Hypothalamus (tissue), 51 donors: ENCODE results near the gene HP.

Experiments used
- DNase-seq, 51 donors: peaks; one replicate each; lab custom pipeline; 2025; lab: John Stamatoyannopoulos, UW

HP gene

DNA sequence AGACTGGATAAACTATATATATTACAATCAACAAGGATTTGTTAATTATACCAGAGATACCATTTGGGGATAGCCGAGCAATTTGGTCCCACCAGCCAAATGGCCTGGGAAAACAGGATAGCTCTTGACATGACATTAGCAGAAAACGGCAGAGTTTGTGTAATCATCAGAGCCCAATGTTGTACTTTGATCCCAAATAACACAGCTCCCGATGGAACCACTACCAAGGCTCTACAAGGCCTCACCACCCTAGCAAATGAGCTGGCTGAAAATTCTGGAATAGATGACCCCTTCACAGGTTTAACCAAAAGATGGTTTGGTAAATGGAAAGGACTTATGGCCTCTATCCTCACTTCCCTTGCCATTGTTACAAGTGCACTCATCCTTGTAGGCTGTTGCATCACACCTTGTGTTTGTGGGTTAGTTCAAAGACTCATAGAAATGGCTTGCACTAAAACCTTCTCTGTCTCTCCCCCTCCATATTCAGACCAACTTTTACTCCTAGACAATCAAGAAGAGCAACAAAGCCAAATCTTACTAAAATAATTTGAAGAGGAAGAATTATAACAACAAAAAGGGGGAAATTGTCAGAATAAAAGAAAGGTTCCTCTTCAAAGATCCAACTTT, 29.6 kb downstream of the HP start:
- no peak for DNase-seq

DNA sequence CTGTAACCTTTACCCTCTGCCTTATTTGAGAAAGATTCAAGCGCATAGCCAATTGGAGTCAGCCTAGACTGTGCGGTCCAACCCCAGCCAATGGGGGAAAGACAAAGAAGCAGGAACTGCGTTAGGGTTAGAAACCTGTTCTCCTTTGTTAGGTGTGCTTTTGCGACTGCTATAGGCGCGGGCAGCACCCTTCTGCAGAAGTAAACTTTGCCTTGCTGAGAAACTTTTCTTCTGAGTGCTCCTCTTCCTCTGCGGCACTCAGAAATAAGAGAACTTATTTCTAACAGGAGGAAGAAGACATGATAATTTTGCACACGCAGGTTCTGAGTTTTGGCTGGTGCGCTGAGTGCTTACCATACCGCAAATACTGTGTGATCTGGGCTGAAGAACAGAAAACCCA, 30.1 kb downstream of the HP start:
- no peak for DNase-seq

DNA sequence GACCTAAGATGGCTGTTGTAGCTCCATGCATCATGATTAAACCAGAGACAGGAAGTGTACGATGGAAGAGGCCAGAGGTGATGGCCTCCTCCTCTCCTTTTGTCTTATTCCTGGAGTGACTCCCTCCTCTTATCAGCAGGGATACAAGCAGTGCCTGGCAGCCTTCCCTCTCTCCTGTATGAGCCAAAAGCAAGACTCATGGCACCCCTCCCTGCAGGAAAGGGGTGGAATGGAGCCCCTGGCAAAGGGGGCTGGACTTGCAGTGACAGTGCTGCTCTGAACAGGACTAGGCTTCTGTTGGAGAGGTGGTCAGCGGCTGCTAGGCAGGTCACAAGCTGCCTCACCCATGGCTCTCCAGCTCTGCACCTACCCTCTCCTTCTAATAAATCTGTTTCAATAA, 30.7 kb downstream of the HP start:
- DNase-seq = no peak

DNA sequence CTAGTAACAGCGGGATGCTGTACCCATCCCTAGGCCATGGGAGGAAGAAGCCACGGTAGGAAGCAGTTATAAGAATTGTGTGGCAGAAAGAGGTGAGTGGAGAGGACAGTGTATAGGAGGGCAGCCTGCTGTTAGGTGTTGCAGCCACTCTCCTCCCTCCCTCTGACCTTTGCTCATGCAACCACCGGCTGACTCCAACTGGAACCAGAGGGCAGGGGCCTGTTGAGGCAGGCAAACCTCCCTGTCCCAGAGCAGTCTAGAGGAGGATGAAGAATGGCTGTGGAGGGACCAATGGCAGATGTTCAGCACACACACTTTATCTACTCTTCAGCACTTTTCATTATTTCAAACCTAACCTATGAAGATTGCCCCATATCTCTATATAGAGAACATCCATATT, 36.9 kb downstream of the HP start:
- DNase-seq = no peak

DNA sequence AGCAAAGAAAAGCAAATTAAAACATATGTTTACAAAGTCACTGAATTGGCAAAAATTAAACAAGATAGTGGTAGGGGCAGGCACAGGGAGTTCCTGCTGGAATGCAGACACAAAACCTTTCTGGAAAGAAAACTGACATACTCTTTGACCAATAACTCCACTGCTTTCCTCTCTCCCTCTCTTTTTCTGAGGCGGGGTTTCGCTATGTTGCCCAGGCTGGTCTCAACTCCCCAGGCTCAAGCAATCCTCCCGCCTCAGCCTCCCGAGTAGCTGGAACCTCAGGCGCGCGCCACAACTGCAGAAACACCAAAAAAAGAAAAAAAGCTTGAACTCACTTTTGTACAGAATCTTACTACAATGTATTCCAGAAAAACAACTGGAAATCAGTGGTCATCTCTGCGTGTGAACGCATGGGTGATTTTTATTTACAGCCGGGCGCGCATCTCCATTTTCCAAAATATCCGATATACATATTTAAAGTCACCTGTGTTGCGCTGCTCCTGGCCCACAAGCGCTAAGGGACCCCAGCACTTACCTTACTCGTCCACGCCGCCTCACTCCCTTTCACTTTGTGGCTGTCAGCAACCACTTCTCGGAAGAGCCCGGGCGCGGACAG, 38.6 kb downstream of the HP start:
- peak in 2 of 51 donors; percentile 27 to 32 for DNase-seq

DNA sequence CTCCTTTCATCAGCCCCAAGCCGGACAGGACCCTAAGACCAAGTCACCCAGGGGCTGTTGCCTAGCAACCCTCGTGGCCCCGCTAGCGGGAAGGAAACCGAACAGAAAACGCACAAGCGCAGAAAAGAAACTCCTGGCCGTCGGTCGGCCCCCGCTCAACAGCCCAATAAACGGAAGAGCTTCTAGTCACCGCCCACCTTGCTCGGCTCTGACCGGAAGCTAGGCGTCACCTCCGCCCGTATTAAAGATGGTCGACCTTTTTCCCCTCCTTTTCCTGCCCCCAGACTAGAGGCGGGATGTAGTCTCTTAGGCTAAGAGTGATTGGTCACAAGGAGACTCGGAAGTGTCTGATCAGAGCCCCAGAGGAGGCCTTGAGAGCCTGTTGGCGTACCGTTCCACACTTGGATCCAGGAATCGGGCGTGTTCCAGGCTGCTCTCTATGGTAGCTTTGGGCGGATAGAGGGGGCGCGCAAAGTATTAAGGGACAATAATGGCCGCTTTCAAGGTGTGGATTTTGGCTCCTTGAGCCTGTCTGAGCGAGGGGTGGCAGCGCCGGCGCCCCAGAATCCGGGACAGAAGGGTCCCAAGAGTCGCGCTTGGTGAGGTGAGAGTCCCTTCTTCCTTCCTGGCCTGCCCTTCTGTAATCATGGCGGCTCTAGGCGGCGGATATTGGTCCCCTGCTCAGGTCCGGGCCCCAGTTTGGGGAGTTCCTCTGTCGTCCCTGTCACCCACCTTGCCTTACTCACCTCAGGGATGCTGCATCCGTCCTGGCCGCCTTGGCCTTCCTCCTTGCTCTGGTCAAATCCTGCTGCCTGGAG, 39.4 kb downstream of the HP start, which contains the start of the genes DHX38 and TXNL4B:
TSS of gene DHX38 (plus strand) at position 400 of the 818 bp plus-strand sequence. CDS start 2,311 bp downstream, outside the sequence.
TSS of gene TXNL4B (minus strand) at position 173 of the 818 bp plus-strand sequence. CDS start 2,871 bp downstream, outside the sequence.
- peak; percentile 52 to 99 (median 94) for DNase-seq

DNA sequence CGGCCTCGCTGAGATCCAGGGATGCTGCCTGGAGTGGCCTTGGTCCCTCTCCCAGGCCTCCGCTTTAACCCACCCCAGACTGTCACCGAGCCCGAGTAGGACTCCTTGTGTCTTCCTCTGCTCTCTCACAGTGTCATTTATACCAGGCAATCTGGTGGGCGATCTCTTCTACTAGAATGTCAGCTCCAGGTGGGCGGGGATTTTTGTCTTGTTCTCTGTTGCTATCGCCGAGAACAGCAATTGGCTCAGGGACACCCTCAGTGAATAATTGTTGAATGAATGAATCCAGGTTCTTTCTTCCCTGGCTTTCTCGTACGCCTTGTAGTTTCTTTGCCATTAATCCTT, 39.9 kb downstream of the HP start:
- peak in 3 of 51 donors; percentile 28 to 71 (median 68) for DNase-seq

DNA sequence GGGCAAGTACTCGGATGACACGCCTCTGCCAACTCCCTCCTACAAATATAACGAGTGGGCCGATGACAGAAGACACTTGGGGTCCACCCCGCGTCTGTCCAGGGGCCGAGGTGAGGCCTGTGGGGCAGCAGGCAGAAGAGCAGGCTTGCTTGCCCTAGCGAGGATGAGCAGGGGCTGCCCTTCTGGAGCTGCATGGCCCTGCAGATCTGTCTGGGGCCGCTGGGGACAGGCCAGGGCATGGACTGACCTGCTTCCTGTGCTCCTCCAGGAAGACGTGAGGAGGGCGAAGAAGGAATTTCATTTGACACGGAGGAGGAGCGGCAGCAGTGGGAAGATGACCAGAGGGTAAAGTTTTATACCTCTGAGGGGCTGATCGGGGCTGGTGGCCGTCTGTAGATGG, 44.6 kb downstream of the HP start:
- DNase-seq = no peak

DNA sequence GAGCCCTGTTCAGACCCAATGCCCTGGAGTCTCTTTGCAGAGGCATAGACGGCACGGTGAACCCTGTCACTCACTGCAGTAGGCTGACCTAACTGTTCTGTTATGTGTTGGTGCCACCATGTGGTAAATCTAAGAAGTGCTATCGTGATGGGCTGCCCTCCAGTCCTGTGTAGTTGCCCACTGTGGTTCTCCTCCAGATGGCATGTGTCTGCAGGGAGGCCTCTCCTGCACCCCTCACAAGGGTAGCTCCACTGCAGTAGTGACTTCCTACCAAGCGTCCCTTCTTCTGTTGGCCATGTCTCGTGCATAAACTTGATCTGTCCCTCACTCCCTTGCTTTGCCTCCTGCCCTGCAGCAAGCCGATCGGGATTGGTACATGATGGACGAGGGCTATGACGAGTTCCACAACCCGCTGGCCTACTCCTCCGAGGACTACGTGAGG, 45.1 kb downstream of the HP start:
- DNase-seq = peak in 23 of 51 donors; percentile 2 to 51 (median 23)

DNA sequence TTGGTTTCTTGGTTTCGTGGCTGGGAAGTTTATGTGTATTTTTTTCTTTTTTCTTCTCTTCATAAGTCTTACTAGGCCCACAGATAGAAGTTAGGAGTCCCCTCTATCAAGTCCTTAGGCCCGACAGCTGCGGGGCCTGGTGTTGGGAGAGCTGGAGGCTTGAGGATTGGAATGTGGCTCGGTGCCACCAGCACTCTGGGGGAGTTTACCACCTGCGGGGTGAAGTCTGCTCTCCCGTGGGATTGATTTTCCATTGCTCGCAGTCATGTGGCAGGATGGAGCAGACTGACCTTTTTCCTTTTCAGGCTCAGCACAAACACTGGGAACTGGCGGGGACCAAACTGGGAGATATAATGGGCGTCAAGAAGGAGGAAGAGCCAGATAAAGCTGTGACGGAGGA, 46.9 kb downstream of the HP start:
- no peak for DNase-seq

DNA sequence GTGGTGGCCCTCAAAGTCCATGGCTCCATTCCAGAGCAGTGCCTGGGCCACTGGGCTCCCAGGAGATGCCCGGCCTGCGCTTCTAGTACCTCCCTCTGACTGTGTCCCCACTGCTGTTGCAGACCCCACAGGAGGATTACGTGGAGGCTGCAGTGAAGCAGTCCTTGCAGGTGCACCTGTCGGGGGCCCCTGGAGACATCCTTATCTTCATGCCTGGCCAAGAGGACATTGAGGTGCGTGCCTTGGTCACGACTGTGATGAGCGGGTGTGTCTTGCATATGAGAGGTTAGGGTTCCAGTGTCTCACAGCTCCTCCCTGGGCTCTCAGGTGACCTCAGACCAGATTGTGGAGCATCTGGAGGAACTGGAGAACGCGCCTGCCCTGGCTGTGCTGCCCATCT, 50.6 kb downstream of the HP start:
- DNase-seq = no peak

DNA sequence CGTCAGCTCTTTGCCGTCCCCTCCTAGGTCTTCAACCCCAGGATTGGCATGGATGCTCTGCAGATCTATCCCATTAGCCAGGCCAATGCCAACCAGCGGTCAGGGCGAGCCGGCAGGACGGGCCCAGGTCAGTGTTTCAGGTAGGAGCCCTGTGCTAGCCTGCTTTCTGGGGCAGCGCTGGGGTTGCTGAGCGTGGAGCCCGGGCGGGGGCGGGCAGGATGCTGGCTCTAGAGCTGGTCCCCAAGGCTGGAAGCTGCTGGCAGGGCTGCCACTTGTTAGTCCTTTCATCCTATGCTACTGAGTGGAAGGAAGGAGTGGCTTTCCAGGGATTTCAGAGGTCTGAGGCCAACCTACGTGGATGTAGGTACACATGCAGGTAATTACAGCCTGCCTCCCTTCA, 51.7 kb downstream of the HP start:
- no peak for DNase-seq

DNA sequence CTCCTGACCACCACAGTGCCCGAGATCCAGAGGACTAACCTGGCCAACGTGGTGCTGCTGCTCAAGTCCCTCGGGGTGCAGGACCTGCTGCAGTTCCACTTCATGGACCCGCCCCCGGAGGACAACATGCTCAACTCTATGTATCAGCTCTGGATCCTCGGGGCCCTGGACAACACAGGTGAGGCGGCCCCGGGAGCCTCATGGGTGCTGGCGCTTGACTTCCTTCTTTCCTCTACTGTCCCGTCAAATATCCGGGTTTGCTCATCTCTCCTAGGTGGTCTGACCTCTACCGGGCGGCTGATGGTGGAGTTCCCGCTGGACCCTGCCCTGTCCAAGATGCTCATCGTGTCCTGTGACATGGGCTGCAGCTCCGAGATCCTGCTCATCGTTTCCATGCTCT, 53.1 kb downstream of the HP start:
- DNase-seq = no peak

DNA sequence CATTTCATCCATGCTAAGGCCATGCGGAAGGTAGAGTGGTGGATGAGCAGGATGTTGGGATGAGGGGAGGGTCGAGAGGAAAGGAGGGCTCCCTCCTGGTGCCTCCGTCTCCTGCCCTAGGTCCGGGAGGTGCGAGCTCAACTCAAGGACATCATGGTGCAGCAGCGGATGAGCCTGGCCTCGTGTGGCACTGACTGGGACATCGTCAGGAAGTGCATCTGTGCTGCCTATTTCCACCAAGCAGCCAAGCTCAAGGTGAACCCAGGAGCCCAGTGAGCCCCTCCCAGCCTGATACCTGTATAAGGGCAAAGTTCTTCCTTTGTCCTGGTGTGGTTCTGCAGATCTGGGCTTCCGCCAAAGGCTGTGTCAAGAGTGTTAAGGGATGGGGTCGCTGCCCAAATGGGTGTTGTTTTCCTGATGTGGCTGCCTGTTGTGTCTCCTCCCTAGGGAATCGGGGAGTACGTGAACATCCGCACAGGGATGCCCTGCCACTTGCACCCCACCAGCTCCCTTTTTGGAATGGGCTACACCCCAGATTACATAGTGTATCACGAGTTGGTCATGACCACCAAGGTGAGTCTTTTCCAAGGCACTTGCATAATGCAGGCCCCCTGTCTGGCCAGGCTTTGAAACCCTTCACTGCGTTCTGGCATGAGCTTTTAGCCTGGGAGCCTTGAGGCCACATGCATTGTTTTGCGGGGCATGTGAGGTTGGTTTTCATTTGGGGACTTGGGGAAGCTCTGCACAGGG, 54.2 kb downstream of the HP start:
- DNase-seq = no peak

DNA sequence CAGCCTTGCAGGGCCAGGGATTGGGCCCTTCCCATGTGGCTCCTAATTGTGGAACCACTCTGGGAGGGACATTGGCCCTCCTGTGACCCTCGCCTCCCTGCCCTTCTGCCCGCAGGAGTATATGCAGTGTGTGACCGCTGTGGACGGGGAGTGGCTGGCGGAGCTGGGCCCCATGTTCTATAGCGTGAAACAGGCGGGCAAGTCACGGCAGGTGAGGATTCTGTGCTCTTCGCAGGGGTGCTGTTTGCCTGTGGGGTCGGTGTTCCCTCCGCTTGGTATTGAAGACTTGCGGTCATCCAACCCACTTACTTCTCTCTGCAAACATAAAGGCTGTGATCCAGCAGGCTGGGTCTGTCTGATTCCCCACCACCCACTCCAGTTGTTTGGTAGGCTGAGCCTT, 55.0 kb downstream of the HP start:
- DNase-seq = no peak

DNA sequence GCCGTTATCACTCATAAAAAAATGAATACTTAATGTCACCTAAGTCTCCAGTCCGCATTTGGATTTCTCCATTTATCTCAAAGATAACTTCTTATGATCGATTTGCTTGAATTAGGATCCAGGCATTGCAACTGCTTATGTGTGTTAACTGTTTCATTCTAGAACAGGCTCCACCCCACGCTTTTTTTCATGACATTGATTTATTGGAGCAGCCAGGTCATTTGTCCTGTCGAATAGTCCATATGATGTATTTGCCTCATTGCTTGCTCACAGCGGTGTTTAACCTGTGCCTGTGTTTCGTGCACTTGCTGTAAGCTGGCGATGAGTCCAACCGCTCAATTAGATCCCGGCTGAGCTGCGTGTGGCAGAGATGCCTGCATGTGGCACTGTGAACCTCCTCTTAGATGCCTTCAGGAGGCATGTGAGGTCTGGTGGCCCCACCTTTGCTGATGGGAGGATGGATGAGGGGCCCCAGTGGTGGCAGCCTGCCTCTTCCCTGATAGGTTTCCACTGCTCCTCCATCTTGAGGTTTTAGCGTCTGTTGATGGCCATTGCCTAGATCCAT, 55.7 kb downstream of the HP start:
- no peak for DNase-seq
